Breast epithelium (tissue), 4 donors: ENCODE data around the gene PCDH9. TPM values are rescaled to one million over a fixed set of nuclear protein-coding genes. Genes with fewer than 3 reads are reported as not detected.

Experiments used
- DNase-seq, 2 donors: peaks; one replicate each; pipeline ENCODE4 v3.0.0-alpha.2; 2019; ENCODE audit warnings: low spot score in 2 of 2
- H3K27ac ChIP-seq, 2 donors: fragments of 200-600 bp; sonication (generic) in 1 of 2; one replicate each; pipeline ENCODE4 v1.5.1; 2016 to 2019; ENCODE audit warnings: mild to moderate bottlenecking in 1 of 2
- H3K27me3 ChIP-seq, 2 donors: fragments of 200-600 bp; sonication (generic) in 1 of 2; one replicate each; pipeline versions ENCODE4 v1.5.1 to v1.6.0; 2017 to 2019; ENCODE audit warnings: control low read depth in 1 of 2, mild to moderate bottlenecking in 1 of 2
- H3K36me3 ChIP-seq: fragments of 200-600 bp; one replicate; pipeline ENCODE4 v1.5.1; 2019
- H3K4me1 ChIP-seq, 2 donors: fragments of 200-600 bp; sonication (generic); one replicate each; pipeline ENCODE4 v1.5.1; 2016 to 2019; ENCODE audit warnings: control low read depth in 1 of 2
- H3K4me3 ChIP-seq, 3 donors: fragments of 200-600 bp; sonication (generic); 1 replicate in 2 of 3; 2 replicates in 1 of 3; pipeline ENCODE4 v1.5.1; 2016 to 2019; ENCODE audit warnings: mild to moderate bottlenecking in 3 of 3, moderate library complexity in 2 of 3
- H3K9me3 ChIP-seq, 2 donors: fragments of 200-600 bp; sonication (generic) in 1 of 2; one replicate each; pipeline ENCODE4 v1.5.1; 2016 to 2019; ENCODE audit warnings: control low read depth in 1 of 2
- POLR2A ChIP-seq: fragments of 450-650 bp; IDR thresholded peaks from one replicate; pipeline ENCODE4 v1.6.1; 2016; ENCODE audit warnings: antibody characterized with exemption, mild to moderate bottlenecking, moderate library complexity
- POLR2AphosphoS5 ChIP-seq, 3 donors: sonication (generic); formaldehyde crosslinking; IDR thresholded peaks; one replicate each; pipeline ENCODE4 v1.6.1; 2017; ENCODE audit warnings: antibody characterized with exemption in 3 of 3
- intact Hi-C: fragments of 100-400 bp; cut with DNase I; formaldehyde crosslinking; loops from one replicate; pipeline ENCODE4 v1.15.1; 2023; ENCODE audit warnings: low total_unique reads
- total RNA-seq, 3 donors: library from RNA; depleted of rRNA; stranded (reverse); fragments of >200 nt; gene quantifications; one replicate each; pipeline ENCODE4 v1.1.0, GENCODE V29; 2016
- TF ChIP-seq, protein P1 (sequence below), 3 donors: fragments of 450-650 bp; IDR thresholded peaks; one replicate each; pipeline ENCODE4 v1.5.1; 2016 to 2017; ENCODE audit warnings: antibody characterized with exemption in 3 of 3, mild to moderate bottlenecking in 3 of 3, moderate library complexity in 3 of 3

The PCDH9 gene
- total RNA-seq, 3 donors from 2014 or later, result 0.98 to 26.7 (median 3.7) TPM

DNA sequence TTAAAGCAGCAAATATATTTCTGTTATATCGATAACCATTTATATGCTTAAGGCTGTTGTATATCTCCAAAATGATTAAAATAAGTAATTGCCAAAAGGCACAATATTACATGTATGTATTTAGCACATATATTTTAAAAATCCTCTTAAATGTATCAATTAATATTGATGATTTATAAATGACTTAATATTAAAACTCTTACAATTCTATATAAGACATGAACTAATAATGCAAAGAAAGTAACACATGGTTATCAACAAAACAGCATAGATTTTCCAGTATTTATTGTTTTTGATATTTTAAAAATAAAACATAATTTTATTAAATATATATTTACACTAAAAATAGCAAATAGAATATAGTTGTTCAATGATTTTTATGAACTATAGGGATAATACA is 32.4 kb downstream of the PCDH9 start:
- Histone ChIP-seq H3K4me1 (no peaks in the 10 kb centered on the region), H3K36me3 (no peaks in the 10 kb centered on the region), H3K27ac (no peak overlapping the region), H3K4me3 (no peak overlapping the region), H3K27me3 (no peaks in the 10 kb centered on the region), H3K9me3 (no peaks in the 10 kb centered on the region)
- intact Hi-C loops, result no loop called here
- DNase-seq, result no peak
- no peak for TF ChIP-seq POLR2A
- TF ChIP-seq POLR2AphosphoS5 (IDR thresholded peaks at IDR 0.05), result no peak
- TF ChIP-seq, protein P1, sequence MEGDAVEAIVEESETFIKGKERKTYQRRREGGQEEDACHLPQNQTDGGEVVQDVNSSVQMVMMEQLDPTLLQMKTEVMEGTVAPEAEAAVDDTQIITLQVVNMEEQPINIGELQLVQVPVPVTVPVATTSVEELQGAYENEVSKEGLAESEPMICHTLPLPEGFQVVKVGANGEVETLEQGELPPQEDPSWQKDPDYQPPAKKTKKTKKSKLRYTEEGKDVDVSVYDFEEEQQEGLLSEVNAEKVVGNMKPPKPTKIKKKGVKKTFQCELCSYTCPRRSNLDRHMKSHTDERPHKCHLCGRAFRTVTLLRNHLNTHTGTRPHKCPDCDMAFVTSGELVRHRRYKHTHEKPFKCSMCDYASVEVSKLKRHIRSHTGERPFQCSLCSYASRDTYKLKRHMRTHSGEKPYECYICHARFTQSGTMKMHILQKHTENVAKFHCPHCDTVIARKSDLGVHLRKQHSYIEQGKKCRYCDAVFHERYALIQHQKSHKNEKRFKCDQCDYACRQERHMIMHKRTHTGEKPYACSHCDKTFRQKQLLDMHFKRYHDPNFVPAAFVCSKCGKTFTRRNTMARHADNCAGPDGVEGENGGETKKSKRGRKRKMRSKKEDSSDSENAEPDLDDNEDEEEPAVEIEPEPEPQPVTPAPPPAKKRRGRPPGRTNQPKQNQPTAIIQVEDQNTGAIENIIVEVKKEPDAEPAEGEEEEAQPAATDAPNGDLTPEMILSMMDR (IDR thresholded peaks at IDR 0.05), result no peak

DNA sequence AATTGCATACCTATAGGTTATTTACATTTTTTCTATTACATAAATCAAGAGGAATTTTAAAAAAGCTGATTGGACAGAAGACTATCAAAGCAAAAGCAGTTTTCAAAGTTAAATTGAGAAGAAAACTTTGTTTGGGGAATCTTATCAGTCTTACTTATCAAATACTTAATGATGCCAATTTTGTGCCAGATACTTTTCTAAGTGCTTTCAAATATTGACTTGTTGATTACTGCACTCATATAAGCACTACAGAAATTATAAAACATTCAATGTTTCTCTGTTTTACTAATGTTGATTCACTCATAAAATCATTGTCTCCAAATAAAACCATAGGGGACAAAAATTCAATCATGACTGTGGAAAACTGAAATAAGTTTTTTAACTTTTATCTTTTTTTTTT is 36.2 kb downstream of the PCDH9 start:
- Histone ChIP-seq H3K4me1 (no peaks in the 10 kb centered on the region), H3K9me3 (no peaks in the 10 kb centered on the region), H3K27me3 (no peaks in the 10 kb centered on the region), H3K36me3 (no peaks in the 10 kb centered on the region), H3K4me3 (no peak overlapping the region), H3K27ac (no peak overlapping the region)
- no peak for TF ChIP-seq POLR2A
- TF ChIP-seq POLR2AphosphoS5 (IDR thresholded peaks at IDR 0.05), result no peak
- TF ChIP-seq, protein P1 (IDR thresholded peaks at IDR 0.05), result no peak
- no peak for DNase-seq
- intact Hi-C loops, result no loop called here

DNA sequence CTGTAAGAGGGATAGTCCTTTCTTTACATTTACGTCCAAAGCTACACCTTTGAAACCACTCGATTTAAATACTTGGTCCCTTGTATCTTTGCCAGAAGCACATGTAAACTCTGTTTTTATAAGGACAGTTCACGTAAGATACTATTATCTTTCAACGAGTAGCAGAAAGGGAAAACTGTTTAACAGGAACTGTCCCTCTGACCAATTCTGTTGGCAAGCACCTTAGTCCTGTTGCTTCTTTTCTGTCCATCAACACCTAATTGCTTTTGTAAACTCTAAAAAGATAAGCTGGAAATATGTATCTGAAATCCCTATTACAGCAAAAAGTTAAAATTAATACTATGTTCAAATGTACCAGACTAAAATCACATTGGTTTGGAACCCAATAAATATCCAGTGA is 37.4 kb downstream of the PCDH9 start:
- no peaks in the 10 kb centered on the region for H3K36me3 ChIP-seq
- intact Hi-C loops, result no loop called here
- DNase-seq, result no peak

DNA sequence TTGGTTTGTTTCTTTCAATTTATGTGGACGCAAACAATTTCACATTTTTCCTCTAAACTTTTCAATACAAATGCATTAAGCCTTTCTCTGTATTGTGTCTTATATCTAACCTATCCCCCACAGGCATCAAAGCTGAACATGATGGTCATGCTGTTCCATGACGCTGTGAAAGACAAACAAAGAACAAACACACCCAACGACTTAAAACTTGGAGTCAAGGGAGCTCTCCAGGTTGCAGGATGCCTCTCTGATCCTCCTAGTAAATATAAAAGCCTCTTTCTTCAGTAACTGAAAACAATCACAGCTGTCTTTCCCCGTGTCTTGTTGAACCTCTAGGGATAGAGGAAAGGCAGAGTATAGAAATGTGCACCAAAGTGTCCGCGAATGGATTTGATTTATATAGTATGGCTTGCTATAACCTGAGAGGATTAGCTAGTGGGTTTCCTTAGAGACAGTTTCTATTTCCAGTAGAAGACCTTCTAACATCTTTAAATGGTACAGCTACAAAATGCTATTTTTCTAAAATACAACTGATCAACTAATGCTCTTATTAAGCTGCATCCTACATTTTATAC is 43.1 kb downstream of the PCDH9 start:
- H3K9me3 ChIP-seq, result no peaks in the 10 kb centered on the region
- no peak for DNase-seq
- TF ChIP-seq POLR2AphosphoS5 (IDR thresholded peaks at IDR 0.05), result no peak
- TF ChIP-seq, protein P1 (IDR thresholded peaks at IDR 0.05), result no peak
- no peak for TF ChIP-seq POLR2A

More for the DNA sequence above, 37.4 kb downstream of the PCDH9 start:
- Histone ChIP-seq H3K27ac (no peak overlapping the region), H3K27me3 (no peaks in the 10 kb centered on the region), H3K4me1 (no peaks in the 10 kb centered on the region), H3K4me3 (no peak overlapping the region), H3K9me3 (no peaks in the 10 kb centered on the region)
- TF ChIP-seq, protein P1 (IDR thresholded peaks at IDR 0.05), result no peak
- no peak for TF ChIP-seq POLR2A
- TF ChIP-seq POLR2AphosphoS5 (IDR thresholded peaks at IDR 0.05), result no peak

DNA sequence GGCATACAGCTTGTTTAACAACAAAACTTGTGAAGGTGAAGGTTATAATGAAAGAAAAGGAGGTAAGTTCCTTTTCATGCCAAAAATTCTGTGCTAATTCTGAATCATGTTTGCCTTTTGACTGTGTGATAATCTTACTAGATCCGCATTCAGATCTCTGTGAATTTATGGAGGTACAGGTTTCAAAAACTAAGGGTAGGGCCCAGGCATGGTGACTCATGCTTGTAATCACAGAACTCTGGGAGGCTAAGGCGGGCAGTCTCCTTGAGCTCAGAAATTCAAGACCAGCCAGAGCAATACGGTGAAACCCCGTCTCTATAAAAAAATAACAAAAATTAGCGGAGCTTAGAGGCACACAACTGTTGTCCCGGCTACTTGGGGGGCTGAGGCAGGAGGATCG is 45.9 kb downstream of the PCDH9 start:
- intact Hi-C loops, result no loop called here
- DNase-seq, result no peak
- H3K4me3 ChIP-seq, result no peak overlapping the region
- H3K36me3 ChIP-seq, result no peaks in the 10 kb centered on the region
- TF ChIP-seq POLR2A, result no peak
- TF ChIP-seq, protein P1 (IDR thresholded peaks at IDR 0.05), result no peak
- no peaks in the 10 kb centered on the region for H3K9me3 ChIP-seq
- H3K27me3 ChIP-seq, result no peaks in the 10 kb centered on the region
- no peak overlapping the region for H3K27ac ChIP-seq
- H3K4me1 ChIP-seq, result no peaks in the 10 kb centered on the region

More for the DNA sequence above, 43.1 kb downstream of the PCDH9 start:
- H3K27ac ChIP-seq, result no peak overlapping the region
- no peaks in the 10 kb centered on the region for H3K36me3 ChIP-seq
- intact Hi-C loops, result no loop called here
- no peaks in the 10 kb centered on the region for H3K27me3 ChIP-seq
- H3K4me3 ChIP-seq, result no peak overlapping the region
- no peaks in the 10 kb centered on the region for H3K4me1 ChIP-seq
